Measurements from ENCODE around the gene SLC6A18.

DNA sequence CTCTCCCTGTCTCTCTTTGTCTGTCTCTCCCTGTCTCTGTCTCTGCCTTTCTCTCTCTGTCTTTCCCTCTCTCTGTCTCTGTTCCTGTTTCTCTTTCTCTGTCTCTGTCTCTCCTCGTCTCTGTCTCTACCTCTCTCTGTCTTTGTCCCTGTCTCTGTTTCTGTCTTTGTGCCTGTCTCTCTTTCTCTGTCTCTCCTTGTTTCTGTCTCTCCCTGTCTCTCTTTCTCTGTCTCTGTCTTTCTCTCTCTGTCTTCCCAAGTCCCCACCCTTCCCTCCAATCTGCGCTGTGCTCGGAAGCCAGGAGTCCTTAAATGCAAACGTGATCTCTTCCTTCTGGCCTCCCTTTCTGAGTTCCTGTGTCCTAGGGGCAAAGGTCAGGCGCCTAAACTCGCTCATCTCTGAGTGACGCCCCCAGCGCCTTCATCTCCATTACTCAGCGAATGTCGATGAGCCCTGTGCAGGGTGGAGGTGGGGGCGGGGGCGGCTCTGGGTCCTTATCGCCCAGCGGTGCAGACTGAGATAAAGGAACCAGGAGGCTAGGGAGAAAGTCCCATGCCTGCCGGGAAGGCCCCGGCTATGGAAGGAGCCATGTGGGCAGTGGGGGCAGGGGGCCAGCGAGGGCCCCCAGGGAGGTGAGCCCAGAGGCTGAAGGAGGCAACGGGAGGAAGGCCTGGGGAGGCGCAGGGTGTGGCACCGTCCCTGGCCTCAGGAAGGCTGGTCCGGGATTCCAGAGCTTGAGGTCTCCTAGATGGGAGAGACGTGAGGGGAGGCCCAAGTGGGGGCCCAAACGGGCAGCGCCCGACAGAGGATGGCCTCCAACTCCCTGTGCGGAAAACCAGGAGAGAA is 25.3 kb upstream of the SLC6A18 start:
- TF ChIP-seq CHD2 (IDR thresholded peaks at IDR 0.05; ENCODE audit: low read depth, low read length) (no peak), HNF4A (CRISPR knock-in tag; IDR thresholded peaks at IDR 0.05) (no peak), ZNF460 (CRISPR knock-in tag; IDR thresholded peaks at IDR 0.05; ENCODE audit: borderline replicate concordance) (no peak), ERF (CRISPR knock-in tag; IDR thresholded peaks at IDR 0.05) (no peak), POLR2AphosphoS5 (IDR thresholded peaks at IDR 0.05; ENCODE audit: low read depth, low read length) (no peak), FOXA3 (CRISPR knock-in tag; IDR thresholded peaks at IDR 0.05) (no peak), NFE2L1 (CRISPR knock-in tag; IDR thresholded peaks at IDR 0.05; ENCODE audit: borderline replicate concordance) (no peak), NFRKB (IDR thresholded peaks at IDR 0.05) (no peak), SP1 (IDR thresholded peaks at IDR 0.05) (no peak), SP1 (CRISPR knock-in tag; IDR thresholded peaks at IDR 0.05) (no peak), ZNF589 (CRISPR knock-in tag; conservative IDR thresholded peaks at IDR 0.05) (no peak)
- TF ChIP-seq, protein P1, sequence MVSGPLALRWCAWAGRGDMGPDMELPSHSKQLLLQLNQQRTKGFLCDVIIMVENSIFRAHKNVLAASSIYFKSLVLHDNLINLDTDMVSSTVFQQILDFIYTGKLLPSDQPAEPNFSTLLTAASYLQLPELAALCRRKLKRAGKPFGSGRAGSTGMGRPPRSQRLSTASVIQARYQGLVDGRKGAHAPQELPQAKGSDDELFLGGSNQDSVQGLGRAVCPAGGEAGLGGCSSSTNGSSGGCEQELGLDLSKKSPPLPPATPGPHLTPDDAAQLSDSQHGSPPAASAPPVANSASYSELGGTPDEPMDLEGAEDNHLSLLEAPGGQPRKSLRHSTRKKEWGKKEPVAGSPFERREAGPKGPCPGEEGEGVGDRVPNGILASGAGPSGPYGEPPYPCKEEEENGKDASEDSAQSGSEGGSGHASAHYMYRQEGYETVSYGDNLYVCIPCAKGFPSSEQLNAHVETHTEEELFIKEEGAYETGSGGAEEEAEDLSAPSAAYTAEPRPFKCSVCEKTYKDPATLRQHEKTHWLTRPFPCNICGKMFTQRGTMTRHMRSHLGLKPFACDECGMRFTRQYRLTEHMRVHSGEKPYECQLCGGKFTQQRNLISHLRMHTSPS (CRISPR knock-in tag; IDR thresholded peaks at IDR 0.05; ENCODE audit: low read depth): no peak
- TF ChIP-seq, protein P2, sequence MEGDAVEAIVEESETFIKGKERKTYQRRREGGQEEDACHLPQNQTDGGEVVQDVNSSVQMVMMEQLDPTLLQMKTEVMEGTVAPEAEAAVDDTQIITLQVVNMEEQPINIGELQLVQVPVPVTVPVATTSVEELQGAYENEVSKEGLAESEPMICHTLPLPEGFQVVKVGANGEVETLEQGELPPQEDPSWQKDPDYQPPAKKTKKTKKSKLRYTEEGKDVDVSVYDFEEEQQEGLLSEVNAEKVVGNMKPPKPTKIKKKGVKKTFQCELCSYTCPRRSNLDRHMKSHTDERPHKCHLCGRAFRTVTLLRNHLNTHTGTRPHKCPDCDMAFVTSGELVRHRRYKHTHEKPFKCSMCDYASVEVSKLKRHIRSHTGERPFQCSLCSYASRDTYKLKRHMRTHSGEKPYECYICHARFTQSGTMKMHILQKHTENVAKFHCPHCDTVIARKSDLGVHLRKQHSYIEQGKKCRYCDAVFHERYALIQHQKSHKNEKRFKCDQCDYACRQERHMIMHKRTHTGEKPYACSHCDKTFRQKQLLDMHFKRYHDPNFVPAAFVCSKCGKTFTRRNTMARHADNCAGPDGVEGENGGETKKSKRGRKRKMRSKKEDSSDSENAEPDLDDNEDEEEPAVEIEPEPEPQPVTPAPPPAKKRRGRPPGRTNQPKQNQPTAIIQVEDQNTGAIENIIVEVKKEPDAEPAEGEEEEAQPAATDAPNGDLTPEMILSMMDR (CRISPR knock-in tag; IDR thresholded peaks at IDR 0.05): no peak

All from HepG2 (cell line).